Astrocyte of the spinal cord (primary cell): ENCODE data around the gene BRIX1.

Experiments
- DNase-seq: peaks from one replicate; pipeline ENCODE4 v3.0.0; 2011; ENCODE audit warnings: low read depth, low spot score
- H3K4me3 ChIP-seq: 2 replicates; pipeline ENCODE4 v1.5.1; 2011; ENCODE audit warnings: low read depth, mild to moderate bottlenecking, low read length, moderate library complexity
- in situ Hi-C: cut with HindIII; loops from 2 replicates; pipeline ENCODE4 v1.10.0; 2017; ENCODE audit warnings: low sequenced_read_pairs
- TF ChIP-seq, protein P1 (sequence below): IDR thresholded peaks from 2 replicates; pipeline ENCODE4 v1.5.1; 2012; ENCODE audit warnings: low read depth, mild to moderate bottlenecking, low read length, inconsistent platforms

Gene BRIX1

DNA sequence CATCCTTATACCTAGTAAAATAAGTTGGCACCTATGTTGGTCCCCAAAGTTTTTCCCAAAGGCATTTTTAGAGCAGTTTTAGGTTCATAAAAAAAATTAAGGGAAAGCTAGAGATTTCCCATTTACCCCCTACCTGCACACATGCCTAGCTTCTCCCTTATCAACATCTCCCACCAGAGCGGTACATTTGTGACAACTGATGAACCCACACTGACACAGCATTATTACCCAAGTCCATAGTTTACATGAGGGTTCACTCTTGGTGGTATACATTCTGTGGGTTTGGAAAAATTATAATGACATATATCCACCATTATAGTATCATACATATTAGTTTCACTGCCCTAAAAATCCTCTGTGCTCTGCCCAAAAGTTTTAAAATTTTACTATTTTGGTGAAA, 12.3 kb upstream of the BRIX1 start:
- TF ChIP-seq, protein P1, sequence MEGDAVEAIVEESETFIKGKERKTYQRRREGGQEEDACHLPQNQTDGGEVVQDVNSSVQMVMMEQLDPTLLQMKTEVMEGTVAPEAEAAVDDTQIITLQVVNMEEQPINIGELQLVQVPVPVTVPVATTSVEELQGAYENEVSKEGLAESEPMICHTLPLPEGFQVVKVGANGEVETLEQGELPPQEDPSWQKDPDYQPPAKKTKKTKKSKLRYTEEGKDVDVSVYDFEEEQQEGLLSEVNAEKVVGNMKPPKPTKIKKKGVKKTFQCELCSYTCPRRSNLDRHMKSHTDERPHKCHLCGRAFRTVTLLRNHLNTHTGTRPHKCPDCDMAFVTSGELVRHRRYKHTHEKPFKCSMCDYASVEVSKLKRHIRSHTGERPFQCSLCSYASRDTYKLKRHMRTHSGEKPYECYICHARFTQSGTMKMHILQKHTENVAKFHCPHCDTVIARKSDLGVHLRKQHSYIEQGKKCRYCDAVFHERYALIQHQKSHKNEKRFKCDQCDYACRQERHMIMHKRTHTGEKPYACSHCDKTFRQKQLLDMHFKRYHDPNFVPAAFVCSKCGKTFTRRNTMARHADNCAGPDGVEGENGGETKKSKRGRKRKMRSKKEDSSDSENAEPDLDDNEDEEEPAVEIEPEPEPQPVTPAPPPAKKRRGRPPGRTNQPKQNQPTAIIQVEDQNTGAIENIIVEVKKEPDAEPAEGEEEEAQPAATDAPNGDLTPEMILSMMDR, result no peak
- H3K4me3 ChIP-seq, result no peak overlapping the region
- in situ Hi-C loops, result no loop called here
- no peak for DNase-seq

DNA sequence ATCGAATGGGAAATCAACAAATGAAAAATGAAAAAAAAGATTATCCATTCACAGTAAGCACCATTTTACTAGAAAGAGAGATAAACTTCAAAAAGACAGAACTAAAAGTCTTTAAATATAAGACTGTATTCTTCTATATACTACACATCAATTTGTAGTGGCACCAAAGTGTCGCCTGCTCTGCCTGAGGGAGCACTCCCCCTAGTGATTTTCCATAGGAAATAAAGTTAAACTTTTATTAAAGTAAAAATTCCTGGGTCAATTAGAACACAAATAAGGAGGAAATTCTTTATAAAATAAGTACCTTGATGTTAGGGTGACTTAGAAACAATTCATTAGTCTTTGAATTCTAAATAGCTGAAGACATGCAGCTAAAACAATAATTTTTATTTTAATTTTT, 9.9 kb upstream of the BRIX1 start:
- H3K4me3 ChIP-seq, result no peak overlapping the region
- DNase-seq, result peak; percentile 23
- TF ChIP-seq, protein P1, result peak; percentile 50
- in situ Hi-C loops, result no loop called here

DNA sequence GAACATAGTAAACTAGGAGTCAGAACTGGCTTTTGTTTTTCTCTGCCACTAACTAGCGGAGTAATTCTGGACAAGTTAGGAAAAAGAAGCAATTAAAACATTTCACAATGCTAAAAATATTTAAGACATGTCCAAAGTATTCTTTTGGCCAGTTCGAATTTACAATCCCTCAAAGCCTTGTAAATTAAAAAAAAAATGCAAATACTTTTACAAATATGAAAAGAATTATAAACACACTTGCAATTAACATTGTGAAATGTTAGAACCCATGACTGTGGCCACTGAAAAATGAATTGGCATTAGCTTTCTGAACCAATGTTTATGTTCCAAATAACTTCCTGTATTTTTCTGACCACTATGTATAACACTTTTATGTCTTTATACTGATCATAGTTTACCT, 2.4 kb upstream of the BRIX1 start:
- no peak for DNase-seq
- H3K4me3 ChIP-seq, result no peak overlapping the region
- in situ Hi-C loops, result no loop called here
- TF ChIP-seq, protein P1, result no peak

DNA sequence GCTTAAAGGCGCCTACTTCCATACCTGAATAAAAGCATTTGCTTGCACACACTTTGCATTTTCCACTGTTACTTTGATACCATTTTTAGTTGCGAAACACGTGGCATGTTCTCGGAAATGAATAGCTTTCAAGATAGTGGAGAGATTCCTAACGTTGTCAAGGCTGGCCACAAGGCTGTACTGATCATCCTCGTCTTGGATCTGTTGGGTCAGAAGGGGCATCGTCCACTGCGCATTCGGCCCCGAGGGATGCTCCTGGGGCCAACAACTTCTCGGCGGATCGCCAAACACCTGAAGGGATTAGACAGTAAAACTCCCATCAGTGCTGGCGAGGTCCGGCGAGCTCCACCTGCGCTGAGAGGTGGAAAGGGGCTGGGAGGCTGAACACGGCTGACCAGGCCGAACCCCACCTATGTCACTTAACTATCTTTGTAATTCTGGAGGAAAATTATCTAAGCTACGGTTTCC, 806 bp upstream of the BRIX1 start:
- TF ChIP-seq, protein P1, result no peak
- no peak for DNase-seq
- in situ Hi-C loops, result no loop called here
- H3K4me3 ChIP-seq, result peak overlapping the region; percentile 97

DNA sequence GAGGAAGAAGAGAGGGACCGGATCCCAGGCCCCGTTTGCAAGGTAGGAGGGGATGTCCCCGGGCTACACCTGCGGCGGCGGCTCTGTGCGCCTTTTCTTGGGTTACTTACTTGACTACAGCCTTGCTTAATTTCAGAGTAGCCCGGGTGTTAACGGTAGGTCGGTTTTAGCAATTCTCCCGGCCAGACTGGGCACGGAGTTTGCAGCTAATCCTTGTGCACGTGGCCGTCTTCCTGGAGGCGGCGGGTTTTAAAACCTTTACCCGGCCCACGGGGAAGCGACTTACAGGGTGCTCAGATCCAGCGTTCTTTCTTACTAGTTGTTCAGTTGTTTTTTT, 313 bp downstream of the BRIX1 start:
- H3K4me3 ChIP-seq, result peak overlapping the region; percentile 97
- in situ Hi-C loops, result no loop called here
- TF ChIP-seq, protein P1, result no peak
- DNase-seq, result no peak

DNA sequence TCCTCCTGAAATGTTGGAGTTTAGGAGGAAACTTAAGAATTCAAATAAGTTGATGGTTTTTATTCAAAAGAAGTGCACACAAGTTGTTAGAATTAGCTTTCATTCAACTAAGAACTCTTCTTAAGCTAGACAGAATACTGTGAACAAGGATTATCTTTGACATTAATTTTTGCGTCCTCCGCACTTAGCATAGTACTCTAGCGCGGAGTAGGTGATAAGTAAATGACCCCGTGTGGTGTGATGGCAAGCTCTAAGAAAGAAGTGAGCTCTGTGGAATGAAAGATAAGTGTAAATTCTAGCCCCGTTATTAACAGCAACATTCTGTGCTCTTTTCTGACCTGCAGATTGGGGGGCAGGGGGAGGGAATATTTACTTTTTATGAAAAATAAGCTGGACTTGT, 1.0 kb downstream of the BRIX1 start:
- no peak for DNase-seq
- in situ Hi-C loops, result no loop called here
- peak overlapping the region; percentile 97 for H3K4me3 ChIP-seq
- TF ChIP-seq, protein P1, result no peak

DNA sequence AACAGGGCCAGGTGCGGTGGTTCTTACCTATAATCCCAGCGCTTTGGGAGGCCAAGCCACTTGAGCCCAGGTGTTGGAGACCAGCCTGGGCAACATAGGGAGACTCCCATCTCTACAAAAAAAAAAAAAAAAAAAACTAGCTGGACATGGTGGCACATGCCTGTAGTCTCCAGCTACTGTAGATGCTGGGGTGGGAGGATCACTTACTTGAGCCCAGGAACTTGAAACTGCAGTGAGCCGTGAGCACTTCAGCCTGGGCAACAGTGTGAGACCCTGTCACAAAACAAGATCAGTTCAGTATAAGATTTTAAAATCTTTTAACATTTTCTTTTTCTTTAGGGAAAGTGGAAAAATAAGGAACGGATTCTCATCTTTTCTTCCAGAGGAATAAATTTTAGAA, 2.5 kb downstream of the BRIX1 start:
- DNase-seq, result no peak
- in situ Hi-C loops, result no loop called here
- no peak overlapping the region for H3K4me3 ChIP-seq
- TF ChIP-seq, protein P1, result no peak
